Right forelimb (tissue), 1 donor: ENCODE results near the gene TOE1.

Experiments
- DNase-seq: peaks from one replicate; pipeline ENCODE4 v3.0.0-alpha.2; 2018

Gene TOE1

DNA sequence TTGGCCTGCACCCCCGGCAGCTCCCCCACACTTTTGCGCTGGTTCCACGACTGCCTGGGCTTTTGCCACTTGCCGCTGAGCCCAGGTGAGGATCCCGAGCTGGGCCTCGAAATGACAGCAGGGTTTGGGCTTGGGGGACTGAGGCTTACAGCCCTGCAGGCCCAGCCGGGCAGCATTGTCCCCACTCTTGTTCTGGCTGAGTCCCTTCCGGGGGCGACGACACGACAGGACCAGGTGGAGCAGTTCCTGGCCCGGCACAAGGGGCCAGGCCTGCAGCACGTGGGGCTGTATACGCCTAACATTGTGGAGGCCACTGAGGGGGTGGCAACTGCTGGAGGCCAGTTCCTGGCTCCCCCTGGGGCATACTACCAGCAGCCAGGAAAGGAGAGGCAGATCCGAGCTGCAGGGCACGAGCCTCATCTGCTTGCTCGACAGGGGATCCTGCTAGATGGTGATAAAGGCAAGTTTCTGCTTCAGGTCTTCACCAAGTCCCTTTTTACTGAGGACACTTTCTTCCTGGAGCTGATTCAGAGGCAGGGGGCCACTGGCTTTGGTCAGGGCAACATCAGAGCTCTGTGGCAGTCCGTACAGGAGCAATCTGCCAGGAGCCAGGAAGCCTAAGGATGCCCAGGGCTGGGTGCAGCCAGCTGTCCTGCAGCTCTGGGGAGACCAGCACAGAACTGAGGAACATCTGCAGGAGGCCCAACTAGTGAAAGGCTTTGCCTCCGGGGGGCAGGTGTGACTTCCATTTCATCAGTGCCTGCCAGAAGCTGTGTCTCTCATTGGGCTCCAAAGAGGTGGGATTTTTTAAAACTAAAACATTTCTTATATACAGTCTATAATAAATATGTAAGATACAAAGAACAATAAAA is 12.1 kb upstream of the TOE1 start:
- no peak for DNase-seq

DNA sequence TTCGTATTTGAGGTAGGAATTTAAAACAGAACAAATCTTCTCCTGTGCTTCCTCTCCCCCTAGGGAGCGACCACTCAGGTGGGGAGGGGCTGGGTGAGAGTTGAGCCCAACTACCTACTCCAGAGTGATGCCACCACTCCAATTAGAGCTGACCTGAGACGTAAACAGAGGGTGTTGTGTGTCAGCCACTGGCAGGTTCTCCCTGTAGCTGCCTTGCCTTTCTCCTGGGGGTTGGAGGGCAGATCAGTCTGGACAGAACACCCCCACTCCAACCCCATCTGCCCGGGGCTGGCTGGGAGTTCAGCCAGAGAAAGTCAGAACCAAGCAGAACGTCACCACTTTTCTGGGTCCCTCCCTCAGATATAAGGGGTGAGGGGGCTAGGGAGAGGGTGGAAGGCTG is 11.3 kb upstream of the TOE1 start:
- DNase-seq = no peak

DNA sequence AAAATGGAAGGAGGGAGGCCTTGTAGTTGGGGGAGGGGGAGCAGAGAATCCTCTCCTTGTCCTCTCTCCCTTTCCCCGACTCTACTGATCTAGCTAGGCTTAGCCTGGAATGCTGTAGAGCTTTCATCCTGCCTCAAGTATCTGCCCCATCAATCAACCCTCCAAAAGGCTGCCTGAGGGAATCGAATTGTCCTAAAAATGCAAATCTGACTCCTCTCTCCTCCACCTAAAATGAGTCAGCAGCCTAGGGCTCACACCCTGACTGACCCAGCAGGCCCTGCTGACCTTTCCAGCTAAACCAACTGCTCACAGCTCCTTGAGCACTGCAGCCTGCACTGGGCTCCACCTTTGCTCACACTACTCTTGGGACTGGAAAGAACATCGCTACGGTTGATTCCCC is 10.5 kb upstream of the TOE1 start:
- no peak for DNase-seq

DNA sequence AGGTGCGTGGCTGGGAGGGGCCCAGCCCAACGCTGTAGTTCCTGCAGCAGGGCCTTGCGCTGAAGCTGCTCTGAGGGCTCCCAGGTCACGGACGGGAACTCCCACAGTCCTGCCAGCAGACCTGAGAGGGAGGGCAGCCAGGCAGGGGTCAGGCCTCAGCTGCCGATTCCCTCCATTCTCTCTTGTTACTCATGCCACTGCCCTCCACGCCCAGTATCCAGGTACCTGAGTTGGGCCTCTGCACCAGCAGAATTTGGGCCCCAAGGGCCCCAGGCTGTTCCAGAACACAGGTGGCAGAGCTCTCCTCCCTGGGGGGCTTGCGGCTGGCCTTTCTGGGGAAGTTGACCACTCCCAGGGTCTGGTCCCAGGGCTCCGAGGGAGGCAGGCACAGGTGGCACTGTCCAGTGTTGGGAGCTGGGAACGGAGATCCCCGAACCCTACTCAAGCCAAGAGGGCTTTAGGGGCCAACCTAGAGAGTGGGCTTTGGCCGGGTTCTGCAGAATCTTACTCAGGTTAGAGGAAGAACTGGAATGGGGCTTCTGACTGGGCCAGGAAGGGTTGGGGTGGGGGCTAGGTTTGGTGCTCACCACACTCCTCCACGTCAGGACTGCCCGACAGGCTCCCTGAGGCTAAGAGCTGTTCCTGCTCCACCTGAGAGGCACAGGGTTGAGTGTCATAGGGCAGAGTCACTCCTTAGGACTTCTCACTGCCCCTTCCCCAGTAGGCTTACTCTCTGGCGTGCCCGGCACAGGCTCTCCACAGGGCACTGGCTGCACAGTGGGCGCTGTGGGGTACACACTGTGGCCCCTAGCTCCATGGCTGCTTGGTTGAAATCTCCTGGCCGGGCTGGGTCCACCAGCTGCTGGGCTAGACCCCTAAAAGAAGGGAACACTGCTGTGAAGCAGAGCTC is 8.3 kb upstream of the TOE1 start:
- no peak for DNase-seq

DNA sequence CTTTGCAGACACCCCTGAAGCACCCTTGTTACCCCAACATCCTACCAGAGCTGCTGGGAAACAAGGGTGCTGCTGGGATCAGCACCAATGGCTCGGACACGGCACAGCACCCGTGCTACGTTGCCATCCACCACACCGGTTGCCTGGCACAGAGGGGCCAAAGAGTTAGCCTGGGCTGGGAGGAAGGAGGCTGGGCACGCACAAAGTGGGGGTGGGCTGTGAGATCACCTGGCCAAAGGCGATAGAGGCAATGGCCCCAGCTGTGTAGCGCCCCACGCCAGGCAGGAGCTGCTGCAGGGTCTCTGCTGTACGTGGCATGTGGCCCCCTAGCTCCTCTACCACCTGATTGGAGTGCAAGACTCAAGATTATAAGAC is 7.6 kb upstream of the TOE1 start:
- no peak for DNase-seq

DNA sequence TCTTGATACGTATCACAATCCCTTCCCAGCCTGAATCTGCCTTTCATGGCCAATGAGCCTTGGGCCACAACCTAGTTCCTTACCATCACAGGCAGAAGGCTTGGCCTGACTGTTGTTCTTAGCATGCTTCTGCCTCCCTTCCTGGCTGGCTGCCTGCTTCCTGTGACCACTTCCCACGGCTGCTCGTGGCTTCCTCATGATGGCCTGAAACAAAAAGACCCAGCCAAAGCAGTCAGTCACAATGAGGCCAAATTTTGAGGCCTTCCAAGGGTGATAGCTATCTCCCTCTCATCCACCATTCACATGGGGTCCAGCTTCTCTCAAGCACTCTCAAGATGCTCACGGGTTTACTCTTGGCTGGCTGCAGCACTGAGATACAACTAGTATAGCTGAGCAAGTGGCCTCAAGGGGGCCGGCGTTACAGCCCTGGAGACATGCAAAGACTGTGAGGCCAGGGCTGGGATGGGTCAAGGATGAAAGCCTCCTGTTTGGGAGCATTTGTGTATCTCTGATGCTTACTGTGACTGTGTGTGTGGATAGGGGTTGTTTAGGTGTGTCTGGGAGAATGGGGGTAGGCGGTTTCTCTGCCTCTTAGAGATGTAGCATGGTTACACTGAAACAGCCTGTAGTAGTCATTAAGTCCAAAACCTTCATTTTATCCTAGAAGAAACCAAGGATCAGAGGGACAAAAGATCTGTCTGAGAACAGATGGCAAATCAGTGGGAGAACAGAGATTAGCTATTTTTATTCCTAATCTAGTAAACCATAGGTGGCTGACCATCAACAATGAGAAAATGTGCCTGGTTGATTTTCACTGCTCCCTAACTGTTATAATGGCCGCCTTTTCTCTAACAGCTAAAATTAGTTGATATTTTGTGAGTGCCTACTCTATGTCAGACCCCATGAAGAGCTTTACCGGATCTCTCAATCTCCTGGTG is 5.4 kb upstream of the TOE1 start:
- no peak for DNase-seq

DNA sequence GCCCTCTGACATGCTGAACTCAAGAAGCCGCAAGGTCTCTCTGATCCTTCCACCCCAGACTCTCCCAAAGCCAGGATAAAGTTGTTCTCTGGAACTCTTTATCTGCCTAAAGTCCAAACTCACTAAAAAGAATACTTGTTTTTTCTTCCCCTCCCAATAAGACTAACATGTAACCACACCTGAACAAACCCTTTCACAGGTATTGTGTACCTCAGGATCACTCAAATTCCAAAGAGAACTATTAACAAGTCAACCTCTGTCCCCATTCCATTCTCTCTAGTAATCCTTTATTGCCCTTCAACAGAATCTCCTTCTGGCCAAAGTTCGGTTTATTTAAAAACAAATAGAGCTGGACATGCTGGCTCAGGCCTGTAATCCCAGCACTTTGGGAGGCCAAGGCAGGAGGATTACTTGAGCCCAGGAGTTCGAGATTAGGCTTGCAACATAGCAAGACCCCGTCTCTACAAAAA is 4.1 kb upstream of the TOE1 start:
- no peak for DNase-seq

DNA sequence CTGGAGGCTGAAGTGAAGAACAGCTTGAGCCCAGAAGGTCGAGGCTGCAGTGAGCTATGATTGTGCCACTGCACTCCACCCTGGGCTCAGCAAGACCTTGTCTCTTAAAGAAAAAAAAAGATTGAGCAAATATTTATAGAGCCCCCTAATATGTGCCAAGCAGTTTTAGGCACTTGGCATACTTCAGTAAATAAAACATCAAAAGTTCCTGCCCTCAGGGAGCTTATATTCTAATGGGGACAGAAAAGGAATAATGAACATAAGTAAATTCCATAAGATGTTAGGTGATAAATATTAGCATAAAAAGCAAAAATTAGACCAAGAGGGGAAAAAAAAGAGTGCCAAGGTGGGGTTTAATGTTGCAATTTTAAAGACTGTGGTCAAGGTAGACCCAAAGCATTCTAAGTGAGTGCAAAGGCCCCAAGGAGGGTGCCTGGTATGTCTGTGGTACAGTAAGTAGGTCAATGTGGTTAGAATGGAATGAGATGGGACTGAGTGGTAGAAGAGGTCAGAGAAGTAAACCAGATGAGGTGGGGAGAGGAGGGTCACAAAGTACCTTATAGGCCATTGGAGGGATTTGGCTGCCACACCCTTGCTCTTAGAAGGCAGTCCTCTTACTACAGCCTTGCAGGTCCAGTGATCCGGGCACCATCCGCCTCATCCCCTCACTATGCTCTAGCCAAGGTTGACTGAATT is 2.2 kb upstream of the TOE1 start:
- no peak for DNase-seq

DNA sequence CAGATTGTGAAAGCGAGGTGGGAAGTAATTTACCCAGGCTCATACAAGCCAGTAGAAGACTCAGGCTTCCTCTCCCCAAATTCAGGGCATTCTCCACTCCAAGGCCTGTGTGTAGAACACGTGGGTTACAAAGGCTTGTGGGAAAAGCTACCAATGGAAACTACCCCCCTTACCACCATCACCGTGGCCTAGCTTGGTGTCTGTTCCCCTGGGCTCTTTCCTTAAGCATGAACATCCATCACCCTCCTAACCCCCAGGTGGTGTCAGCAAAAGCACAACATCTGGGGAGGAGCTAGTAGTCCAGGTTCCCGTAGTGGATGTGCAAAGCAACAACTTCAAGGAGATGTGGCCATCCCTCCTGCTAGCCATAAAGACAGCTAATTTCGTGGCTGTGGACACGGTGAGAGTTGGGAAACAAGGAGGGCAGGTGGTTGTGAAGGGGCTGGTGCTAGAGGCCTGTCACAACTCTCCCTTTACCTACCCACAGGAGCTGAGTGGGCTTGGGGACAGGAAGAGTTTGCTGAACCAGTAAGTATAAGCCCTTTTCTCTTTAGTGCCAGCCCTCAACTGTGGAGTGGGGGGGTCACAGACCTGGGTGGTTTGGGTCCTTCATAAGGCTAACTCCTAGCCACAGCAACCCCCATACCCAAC is 971 bp downstream of the TOE1 start:
- DNase-seq = no peak

DNA sequence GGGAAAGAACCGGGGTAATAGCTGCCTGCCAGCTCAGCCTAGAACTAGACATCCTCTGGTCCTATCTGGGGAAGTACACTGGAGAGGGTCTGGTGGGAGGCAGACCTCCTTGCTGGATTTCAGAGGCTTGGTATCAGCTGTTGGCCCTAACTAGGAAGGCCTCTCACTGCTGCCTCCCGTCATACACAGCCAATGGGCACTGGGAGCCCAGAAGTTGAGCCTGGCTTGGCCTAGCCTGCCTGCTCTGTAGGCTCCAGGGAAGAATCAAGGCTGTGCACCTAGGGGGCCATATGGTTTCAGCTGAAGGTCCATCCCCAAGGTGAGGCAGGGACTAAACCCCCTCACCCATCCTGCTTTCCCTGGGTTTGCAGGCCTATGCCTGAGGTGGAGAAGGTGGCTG is 4.5 kb downstream of the TOE1 start:
- DNase-seq = no peak

DNA sequence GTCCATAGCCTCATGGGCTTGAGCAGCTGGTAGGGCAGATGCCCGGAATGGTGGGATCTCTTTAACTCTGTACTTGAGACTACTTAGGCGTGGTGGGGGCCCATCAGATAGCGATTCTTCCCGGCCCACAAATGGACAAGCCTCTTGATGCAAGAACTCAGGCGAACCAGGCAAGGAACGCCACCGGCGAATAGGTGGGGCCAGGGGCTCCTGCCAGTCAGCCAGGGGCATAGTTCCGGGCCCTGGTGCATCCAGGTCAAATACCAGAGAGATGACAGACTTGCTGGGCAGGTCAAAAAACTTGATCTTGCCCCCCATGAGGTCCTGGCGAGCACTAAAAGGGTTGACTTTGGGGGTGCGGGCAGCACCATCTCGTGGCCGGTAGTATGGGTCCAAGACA is 5.0 kb downstream of the TOE1 start:
- DNase-seq = no peak

DNA sequence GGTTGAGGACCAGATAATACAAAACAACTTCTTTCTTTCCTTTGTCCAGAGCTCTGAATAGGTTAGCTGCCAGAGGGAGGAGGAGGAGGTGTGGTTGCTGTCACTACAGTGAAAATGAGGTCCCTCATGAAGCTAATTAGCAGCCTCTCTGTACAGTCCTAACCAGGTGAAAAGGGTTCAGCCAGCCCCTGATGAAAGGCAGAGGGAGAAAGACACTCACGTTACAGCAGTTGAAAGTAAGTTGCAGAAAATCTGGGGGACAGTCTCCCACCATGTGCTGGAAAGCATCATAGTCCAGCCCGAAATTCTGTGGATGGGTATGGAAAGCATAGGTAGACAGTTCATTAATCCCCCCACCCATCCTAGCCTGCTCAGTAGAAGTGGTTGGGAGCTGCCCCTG is 6.5 kb downstream of the TOE1 start:
- DNase-seq = no peak

DNA sequence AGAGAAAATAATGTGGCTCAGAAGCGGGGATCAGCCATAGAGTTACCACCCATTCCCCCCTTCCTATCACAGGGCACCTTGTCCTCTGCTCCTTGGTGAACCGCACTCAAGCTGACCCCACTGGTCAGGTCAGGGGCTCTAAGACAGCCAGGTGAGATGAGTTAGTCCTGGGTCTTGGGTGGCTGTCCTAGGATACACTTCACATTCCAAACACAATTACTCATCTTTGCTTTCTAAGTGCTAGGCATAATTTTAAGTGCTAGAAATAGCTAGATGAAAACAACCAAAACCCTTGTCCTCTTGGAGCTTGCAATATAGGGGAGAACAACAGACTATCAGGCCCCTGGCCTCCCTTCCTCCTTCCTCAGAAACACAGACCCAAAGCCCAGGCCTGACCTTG is 8.1 kb downstream of the TOE1 start:
- DNase-seq = no peak

DNA sequence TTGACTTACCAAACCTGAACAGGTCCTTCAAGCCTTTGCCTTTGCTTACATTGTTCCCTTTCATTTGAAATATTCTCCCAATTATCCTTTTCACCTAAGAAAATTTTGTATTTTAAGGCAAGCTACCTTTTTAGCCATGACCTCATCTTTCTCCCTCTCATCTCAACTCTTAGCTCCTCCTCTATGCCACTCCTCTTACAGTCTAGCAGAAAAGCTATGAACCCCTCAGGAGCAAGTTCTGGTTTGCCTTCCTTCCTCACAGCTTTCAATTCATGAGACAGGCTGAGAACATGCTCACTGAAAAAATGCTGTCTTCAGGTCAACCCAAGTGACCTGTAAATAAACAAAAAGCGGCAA is 8.6 kb downstream of the TOE1 start:
- no peak for DNase-seq

DNA sequence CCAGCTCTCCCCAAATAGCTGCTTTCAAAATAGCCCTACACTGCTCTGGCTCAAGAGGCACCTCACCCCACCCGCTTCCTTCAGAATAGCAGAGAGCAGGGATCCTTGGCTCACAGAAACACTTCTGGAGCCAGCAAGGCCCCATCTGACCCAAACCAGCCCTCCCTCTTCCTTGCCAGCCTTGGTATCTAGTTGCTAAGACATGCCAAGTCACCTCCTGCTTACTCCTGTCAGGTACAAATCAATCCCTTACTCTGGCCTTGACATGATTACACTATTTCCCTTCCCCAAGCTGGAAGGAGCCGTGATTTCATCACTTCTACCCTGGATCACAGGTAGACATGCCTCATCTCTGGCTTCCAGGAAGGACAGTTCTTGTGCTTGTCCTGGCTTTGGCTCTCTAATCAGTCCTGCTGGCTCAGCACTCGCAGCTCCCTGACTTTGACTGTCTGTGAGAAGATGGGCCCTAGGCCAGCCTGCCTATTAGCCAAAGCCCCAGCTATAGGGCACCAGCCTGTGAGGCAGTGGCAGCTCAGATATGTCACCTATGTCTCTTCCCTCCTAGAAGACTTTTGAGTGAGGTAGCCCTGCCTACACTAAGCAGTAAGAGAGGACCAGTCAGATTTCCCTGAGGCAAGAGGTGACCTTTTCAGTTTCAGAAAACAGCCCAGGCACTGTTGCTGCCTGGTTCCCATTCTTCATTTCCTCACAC is 9.2 kb downstream of the TOE1 start:
- no peak for DNase-seq

DNA sequence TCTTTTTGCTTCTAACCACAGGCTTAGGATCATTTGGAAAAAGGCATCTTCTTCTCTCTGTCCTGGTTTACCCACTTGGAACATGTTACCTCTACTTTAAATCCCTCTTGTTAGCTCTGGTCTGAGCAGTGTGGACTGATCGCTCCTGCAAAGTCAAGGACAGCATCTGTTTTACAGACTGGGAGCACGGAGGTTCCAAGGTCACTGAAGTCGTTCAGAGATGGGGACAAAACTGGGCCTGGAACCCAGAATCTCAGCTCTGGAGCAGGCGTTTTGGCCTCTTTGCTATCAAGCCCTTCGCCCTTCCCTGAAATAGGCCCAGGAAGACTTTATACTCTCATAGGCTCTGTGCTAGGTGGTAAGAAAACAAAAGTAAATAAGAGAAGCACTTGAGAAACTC is 11.5 kb downstream of the TOE1 start:
- DNase-seq = no peak

DNA sequence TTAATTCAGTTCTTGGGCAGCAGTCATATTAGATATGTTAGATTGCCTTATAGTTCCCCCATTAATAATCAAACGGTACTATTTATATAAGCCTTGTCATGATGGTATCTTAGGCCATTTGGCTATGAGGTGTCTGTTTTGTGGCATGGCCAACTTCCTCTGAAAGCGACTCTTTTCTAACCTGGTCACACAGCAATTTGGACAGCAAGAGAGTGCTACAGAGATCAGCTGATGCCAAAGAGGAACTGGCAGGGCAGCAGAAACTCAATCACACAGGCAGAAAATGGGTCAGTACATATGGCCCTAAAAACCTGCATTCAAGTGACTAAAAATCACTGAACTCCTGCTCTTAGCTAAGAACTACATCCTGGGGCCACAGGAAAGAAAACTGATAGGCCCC is 13.7 kb downstream of the TOE1 start:
- DNase-seq = no peak

DNA sequence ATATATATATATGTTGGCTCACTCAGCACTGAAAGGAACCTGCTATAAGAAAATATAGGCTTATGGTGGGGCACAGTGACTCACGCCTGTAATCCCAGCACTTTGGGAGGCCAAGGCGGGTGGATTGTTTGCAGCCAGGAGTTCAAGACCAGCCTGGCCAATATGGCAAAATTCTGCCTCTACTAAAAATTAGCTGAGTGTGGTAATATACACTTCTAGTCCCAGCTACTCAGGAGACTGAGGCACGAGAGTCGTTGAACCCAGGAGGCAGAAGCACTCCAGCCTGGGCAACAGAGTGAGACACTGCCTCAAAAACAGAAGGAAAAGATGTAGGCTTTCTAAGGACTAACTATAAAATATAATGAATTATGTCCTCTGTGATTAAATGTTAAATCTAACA is 14.9 kb downstream of the TOE1 start:
- no peak for DNase-seq

DNA sequence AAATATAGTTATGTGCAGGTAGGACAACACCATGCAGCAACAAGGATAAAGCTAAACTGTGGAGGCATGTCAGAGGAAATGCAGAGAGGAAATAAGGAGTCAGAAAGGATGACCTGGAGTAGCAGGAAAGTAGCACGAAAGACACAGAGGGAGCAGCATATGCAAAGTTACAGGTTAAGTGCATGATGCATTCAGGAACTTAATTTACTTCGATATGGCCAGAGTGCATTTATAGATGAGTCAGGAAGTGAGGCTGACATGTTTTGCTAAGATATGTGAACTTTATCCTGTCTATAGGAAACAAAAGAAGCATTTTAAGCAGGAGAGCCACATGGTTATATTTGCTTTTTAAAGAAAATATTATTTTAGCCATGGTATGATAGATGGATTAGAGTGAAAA is 15.7 kb downstream of the TOE1 start:
- no peak for DNase-seq

DNA sequence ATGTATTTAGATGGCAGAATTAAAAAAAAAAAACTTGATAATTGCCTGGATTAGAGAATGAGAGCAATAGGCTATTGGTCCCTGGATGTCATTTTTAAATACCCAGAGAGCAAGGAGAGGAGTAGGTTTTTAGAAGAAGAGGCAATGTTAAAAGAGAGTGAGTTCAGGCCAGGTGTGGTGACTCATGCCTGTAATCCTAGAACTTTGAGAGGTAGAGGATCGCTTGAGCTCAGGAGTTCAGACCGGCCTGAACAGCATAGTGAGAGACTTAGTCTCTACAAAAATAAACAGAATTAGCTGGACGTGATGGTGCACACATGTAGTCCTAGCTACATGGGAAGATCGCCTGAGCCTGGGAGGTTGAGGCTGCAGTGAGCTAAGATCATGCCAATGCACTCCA is 16.2 kb downstream of the TOE1 start:
- no peak for DNase-seq

DNA sequence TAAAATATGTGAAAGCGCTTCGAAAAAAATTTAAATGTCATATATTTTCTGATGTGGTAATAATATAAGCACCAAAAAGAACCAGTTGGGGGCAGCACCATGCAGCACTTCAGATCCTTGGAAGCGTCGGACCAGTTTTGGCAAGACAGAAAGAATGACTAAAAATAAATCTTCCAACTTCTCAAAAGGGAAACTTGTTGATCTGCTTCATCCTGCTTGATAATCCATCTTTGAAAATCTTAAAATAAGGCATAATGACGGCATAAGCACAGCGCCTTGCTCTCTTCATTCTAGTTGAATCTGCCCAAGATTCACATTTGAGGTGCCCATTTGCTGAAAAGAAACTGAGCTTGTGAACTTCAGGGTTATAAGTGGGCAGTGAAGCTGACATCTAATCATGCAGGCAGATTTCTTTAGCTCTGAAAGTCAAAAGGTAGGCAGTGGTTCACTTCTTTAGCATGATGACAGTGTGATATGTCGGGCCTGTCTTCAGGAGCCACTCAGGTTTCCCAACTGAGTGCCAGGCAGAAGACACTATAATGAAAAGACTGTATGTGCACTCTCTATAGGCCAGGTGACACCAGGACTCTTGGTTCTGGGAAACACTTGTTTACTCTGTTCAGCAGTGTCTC is 20.0 kb downstream of the TOE1 start:
- DNase-seq = peak; percentile 78
